Heart left ventricle (tissue), 16 donors: ENCODE measurements around the gene PPT1. TPM values are rescaled to one million over a fixed set of nuclear protein-coding genes. Genes with fewer than 3 reads are reported as not detected.

Experiments used
- ATAC-seq, 4 donors: fragments of 200-7000 bp; cut with Tn5 transposase; one replicate each; pipeline ENCODE4 v1.9.1; 2020 to 2022; ENCODE audit warnings: moderate library complexity in 4 of 4, mild to moderate bottlenecking in 3 of 4, moderate number of reproducible peaks in 1 of 4
- DNase-seq, 5 donors: peaks; one replicate each; pipeline ENCODE4 v3.0.0-alpha.2; 2020
- H3K27ac ChIP-seq, 12 donors: fragments of 200-600 bp; sonication (generic) in 4 of 12; one replicate each; pipeline versions ENCODE4 v1.5.0 to v1.8.0; 2016 to 2022; ENCODE audit warnings: mild to moderate bottlenecking in 2 of 12
- H3K27me3 ChIP-seq, 9 donors: fragments of 200-600 bp; sonication (generic) in 2 of 9; one replicate each; pipeline versions ENCODE4 v1.5.1 to v1.8.0; 2016 to 2022; ENCODE audit warnings: mild to moderate bottlenecking in 3 of 9
- H3K36me3 ChIP-seq, 9 donors: fragments of 200-600 bp; sonication (generic) in 2 of 9; one replicate each; pipeline versions ENCODE4 v1.5.0 to v1.8.0; 2018 to 2022; ENCODE audit warnings: mild to moderate bottlenecking in 2 of 9
- H3K4me1 ChIP-seq, 12 donors: fragments of 200-600 bp; sonication (generic) in 4 of 12; one replicate each; pipeline versions ENCODE4 v1.5.0 to v1.8.0; 2016 to 2022; ENCODE audit warnings: mild to moderate bottlenecking in 3 of 12
- H3K4me3 ChIP-seq, 12 donors: fragments of 200-600 bp; sonication (generic) in 4 of 12; one replicate each; pipeline versions ENCODE4 v1.5.0 to v1.8.0; 2017 to 2022; ENCODE audit warnings: mild to moderate bottlenecking in 9 of 12, moderate library complexity in 4 of 12
- H3K9me3 ChIP-seq, 12 donors: fragments of 200-600 bp; sonication (generic) in 4 of 12; one replicate each; pipeline versions ENCODE4 v1.5.0 to v1.8.0; 2016 to 2022; ENCODE audit warnings: mild to moderate bottlenecking in 1 of 12
- CTCF ChIP-seq, 12 donors: fragments of 200-600 bp; sonication (generic) in 4 of 12; IDR thresholded peaks; one replicate each; pipeline versions ENCODE4 v1.5.0 to v1.8.0; 2018 to 2022; ENCODE audit warnings: antibody characterized with exemption in 12 of 12, mild to moderate bottlenecking in 5 of 12
- POLR2A ChIP-seq, 2 donors: fragments of 450-650 bp; IDR thresholded peaks; one replicate each; pipeline ENCODE4 v1.6.1; 2017; ENCODE audit warnings: antibody characterized with exemption in 2 of 2, mild to moderate bottlenecking in 2 of 2, moderate library complexity in 2 of 2
- WGBS, 4 donors: extraction: QIAGEN DNeasy Blood & Tissue Kit in 2 of 4; methylation state at CpG; one replicate each; pipeline versions ENCODE4 v1.1.5 to v1.1.7; 2013 to 2018; 5-methylcytosine and 5-hydroxymethylcytosine counted together
- intact Hi-C, 10 donors: fragments of 100-400 bp; cut with DNase I; formaldehyde crosslinking; loops; one replicate each; pipeline versions ENCODE4 v1.11.1 to v1.14.2; 2022
- polyA plus RNA-seq, 2 donors: library from polyadenylated mRNA; stranded (reverse); fragments of 200-250 nt; gene quantifications; one replicate each; pipeline ENCODE4 v1.2.3, GENCODE V29; 2013
- total RNA-seq, 9 donors: library from RNA; depleted of rRNA in 2 of 9; stranded (reverse); fragments of >200 nt in 2 of 9; fragmentation: NEBNext Ultra II Directional in 3 of 9; extraction: Animal tissue kit (Norgen Biotek cat#: 25700) in 3 of 9; gene quantifications; one replicate each; pipeline versions ENCODE4 v1.1.0 to v1.2.4, GENCODE V29; 2016 to 2023
- donor health status: ischemic (EF 13 %, LVEDD 7.1; RV severe dilation, severe dysfunction).
- donor health status: healthy with polysubstance abuse.
- donor health status: DM: no; HTN: yes; CAD: no.
- donor health status: DM: no; HTN: no; CAD: no.
- donor health status: ischemic (EF 25% LVEDD 6.9; RV normal size, moderate dysfunction).
- donor health status: ischemic (EF 25% LVEDD 5.7; RV mildly dilated, moderate dysfunction).
- donor health status: healthy.
- donor health status: DM: yes; HTN: yes; CAD: no.
- donor health status: ischemic (EF 35%, LVEDD 5.7; RV mildly dilated, moderate dysfunction).
- donor health status: nonischemic (EF 11% LVEDD 7.7; RV severe dilation, severe dysfunction).
- donor health status: DM: yes; HTN: yes; CAD: no.
- donor health status: PGD.
- donor health status: ischemic (EF 29% LVEDD 5.4; RV normal size, mild dysfunction).
- donor health status: nonischemic (EF 23%, LVEDD 6.1; RV moderate dilation, normal function).

Gene PPT1
- total and polyA plus RNA-seq, 11 donors: 22.8 to 106 (median 38.6) TPM

GRCh38 chr1:40132383-40133311, 35.6 kb upstream of the PPT1 start:
- DNase-seq (no peak), ATAC-seq (peak in 1 of 4 donors; percentile 38)
- H3K27me3 ChIP-seq: peaks cover 0 to 51% (median 13%) of the 10 kb centered on the region in 9 donors
- H3K4me3 ChIP-seq: peak overlapping the region in 8 of 12 donors; percentile 29 to 41 (median 36)
- TF ChIP-seq POLR2A (IDR thresholded peaks at IDR 0.05): no peak
- TF ChIP-seq CTCF (IDR thresholded peaks at IDR 0.05): no peak
- no peak overlapping the region for H3K27ac ChIP-seq
- peaks cover 0 to 7% (median 0%) of the 10 kb centered on the region in 12 donors for H3K4me1 ChIP-seq
- intact Hi-C loops: no loop called here
- H3K9me3 ChIP-seq: peaks cover 0 to 8% (median 0%) of the 10 kb centered on the region in 12 donors
- 16 to 19% (median 17%) methylated on average over 39 to 44 of the region's 44 CpGs for WGBS, 4 donors
- no peaks in the 10 kb centered on the region for H3K36me3 ChIP-seq

- Histone ChIP-seq H3K36me3 (no peaks in the 10 kb centered on the region), H3K27ac (no peak overlapping the region), H3K4me1 (peaks cover 0 to 7% (median 0%) of the 10 kb centered on the region in 12 donors), H3K27me3 (peaks cover 0 to 57% (median 13%) of the 10 kb centered on the region in 9 donors), H3K4me3 (no peak overlapping the region), H3K9me3 (peaks cover 0 to 8% (median 0%) of the 10 kb centered on the region in 12 donors)
- ATAC-seq: no peak
- 31 to 47% (median 35%) methylated on average over 2 of the region's 2 CpGs for WGBS, 4 donors
- intact Hi-C loops: no loop called here
- no peak for DNase-seq
- TF ChIP-seq POLR2A (IDR thresholded peaks at IDR 0.05): no peak
- TF ChIP-seq CTCF (IDR thresholded peaks at IDR 0.05): no peak
Measured at GRCh38 chr1:40130892-40131291, 33.8 kb upstream of the PPT1 start.

GRCh38 chr1:40122855-40123254, 25.8 kb upstream of the PPT1 start:
- intact Hi-C loops: no loop called here
- Histone ChIP-seq H3K27me3 (peaks cover 0 to 23% (median 0%) of the 10 kb centered on the region in 9 donors), H3K36me3 (no peaks in the 10 kb centered on the region), H3K9me3 (no peaks in the 10 kb centered on the region), H3K4me1 (no peaks in the 10 kb centered on the region), H3K4me3 (no peak overlapping the region), H3K27ac (no peak overlapping the region)
- ATAC-seq: no peak
- no peak for TF ChIP-seq POLR2A (IDR thresholded peaks at IDR 0.05)
- no peak for TF ChIP-seq CTCF (IDR thresholded peaks at IDR 0.05)
- DNase-seq: no peak

- Histone ChIP-seq H3K4me3 (no peak overlapping the region), H3K9me3 (no peaks in the 10 kb centered on the region), H3K27ac (no peak overlapping the region), H3K4me1 (no peaks in the 10 kb centered on the region), H3K27me3 (peaks cover 0 to 31% (median 0%) of the 10 kb centered on the region in 9 donors), H3K36me3 (no peaks in the 10 kb centered on the region)
- DNase-seq (no peak), ATAC-seq (no peak)
- TF ChIP-seq POLR2A (IDR thresholded peaks at IDR 0.05): no peak
- no peak for TF ChIP-seq CTCF (IDR thresholded peaks at IDR 0.05)
- WGBS, 4 donors: 79 to 86% (median 84%) methylated on average over 7 of the region's 7 CpGs
- intact Hi-C loops: no loop called here
Measured at GRCh38 chr1:40120128-40120527, 23.1 kb upstream of the PPT1 start.
